Lower leg skin (tissue), 4 donors: ENCODE results near the gene SYS1. TPM values are rescaled to one million over a fixed set of nuclear protein-coding genes. Genes with fewer than 3 reads are reported as not detected.

ENCODE experiments used
- DNase-seq, 2 donors: peaks; one replicate each; pipeline ENCODE4 v3.0.0-alpha.2; 2019; ENCODE audit warnings: low spot score in 2 of 2
- H3K4me3 ChIP-seq: fragments of 200-600 bp; sonication (generic); 2 replicates; pipeline ENCODE4 v1.5.1; 2017; ENCODE audit warnings: mild to moderate bottlenecking, low read depth; ENCODE audit not compliant: poor library complexity, severe bottlenecking
- POLR2A ChIP-seq, 2 donors: fragments of 450-650 bp; IDR thresholded peaks; one replicate each; pipeline ENCODE4 v1.6.1; 2016 to 2017; ENCODE audit warnings: antibody characterized with exemption in 2 of 2, mild to moderate bottlenecking in 1 of 2, moderate library complexity in 1 of 2
- WGBS, 2 donors: methylation state at CpG; one replicate each; pipeline ENCODE4 v1.1.5; 2018; 5-methylcytosine and 5-hydroxymethylcytosine counted together
- intact Hi-C: fragments of 100-400 bp; cut with DNase I; formaldehyde crosslinking; loops from one replicate; pipeline ENCODE4 v1.15.0; 2023; ENCODE audit warnings: low total_unique reads
- total RNA-seq, 4 donors: library from RNA; depleted of rRNA; stranded (reverse); fragments of >200 nt; gene quantifications; one replicate each; pipeline ENCODE4 v1.1.0, GENCODE V29; 2016
- TF ChIP-seq, protein P1 (sequence below), 3 donors: fragments of 450-650 bp; IDR thresholded peaks; one replicate each; pipeline ENCODE4 v1.5.1; 2016; ENCODE audit warnings: antibody characterized with exemption in 3 of 3, mild to moderate bottlenecking in 3 of 3, moderate library complexity in 2 of 3

SYS1 gene
- total RNA-seq, 4 donors from 2014 or later, result 27.3 to 46.6 (median 36.0) TPM

DNA sequence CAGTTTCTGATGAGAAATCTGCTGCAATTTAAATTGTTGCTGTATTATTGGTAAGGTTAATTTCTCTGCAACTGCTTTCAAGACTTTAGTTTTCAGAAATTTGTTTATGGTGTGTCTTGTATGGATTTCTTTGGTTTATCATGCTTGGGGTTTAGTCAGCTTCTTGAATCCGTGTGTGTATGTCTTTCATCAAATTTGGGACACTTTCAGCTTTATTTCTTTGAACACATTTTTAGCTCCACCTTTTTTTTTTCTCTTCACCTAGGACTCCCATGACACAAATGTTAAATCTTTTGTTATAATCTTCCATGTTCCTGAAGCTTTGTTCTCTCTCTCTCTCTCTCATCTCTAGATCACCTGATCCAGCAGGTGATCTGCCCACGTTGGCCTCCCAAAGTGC lies 28.6 kb downstream of the SYS1 start:
- intact Hi-C loops, result no loop called here
- no peak for TF ChIP-seq POLR2A (IDR thresholded peaks at IDR 0.05)
- TF ChIP-seq, protein P1, sequence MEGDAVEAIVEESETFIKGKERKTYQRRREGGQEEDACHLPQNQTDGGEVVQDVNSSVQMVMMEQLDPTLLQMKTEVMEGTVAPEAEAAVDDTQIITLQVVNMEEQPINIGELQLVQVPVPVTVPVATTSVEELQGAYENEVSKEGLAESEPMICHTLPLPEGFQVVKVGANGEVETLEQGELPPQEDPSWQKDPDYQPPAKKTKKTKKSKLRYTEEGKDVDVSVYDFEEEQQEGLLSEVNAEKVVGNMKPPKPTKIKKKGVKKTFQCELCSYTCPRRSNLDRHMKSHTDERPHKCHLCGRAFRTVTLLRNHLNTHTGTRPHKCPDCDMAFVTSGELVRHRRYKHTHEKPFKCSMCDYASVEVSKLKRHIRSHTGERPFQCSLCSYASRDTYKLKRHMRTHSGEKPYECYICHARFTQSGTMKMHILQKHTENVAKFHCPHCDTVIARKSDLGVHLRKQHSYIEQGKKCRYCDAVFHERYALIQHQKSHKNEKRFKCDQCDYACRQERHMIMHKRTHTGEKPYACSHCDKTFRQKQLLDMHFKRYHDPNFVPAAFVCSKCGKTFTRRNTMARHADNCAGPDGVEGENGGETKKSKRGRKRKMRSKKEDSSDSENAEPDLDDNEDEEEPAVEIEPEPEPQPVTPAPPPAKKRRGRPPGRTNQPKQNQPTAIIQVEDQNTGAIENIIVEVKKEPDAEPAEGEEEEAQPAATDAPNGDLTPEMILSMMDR (IDR thresholded peaks at IDR 0.05), result no peak
- no peak for DNase-seq
- WGBS, 2 donors, result 66 to 76% methylated on average over 2 of the region's 2 CpGs
- H3K4me3 ChIP-seq, result no peak overlapping the region

DNA sequence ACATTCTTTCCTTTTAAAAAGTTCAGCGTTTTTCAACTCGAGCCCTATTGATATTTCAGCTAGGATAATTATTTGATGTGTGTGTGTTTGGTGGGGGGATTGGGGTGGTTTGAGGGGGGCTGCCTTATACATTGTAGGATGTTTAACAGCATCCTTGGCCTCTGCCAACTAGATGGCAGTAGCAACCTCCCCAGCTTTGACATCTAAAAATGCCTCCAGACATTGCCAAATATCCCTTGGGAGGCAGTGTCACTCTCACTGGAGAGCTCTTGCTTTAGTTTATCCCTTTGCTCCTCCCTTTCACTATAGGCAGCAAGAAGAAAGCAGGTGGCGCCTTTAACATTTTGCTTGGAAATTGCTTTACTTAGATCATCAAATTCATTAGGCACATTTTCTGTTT lies 29.8 kb downstream of the SYS1 start:
- TF ChIP-seq POLR2A (IDR thresholded peaks at IDR 0.05), result no peak
- TF ChIP-seq, protein P1 (IDR thresholded peaks at IDR 0.05), result no peak
- intact Hi-C loops, result no loop called here
- DNase-seq, result no peak
- H3K4me3 ChIP-seq, result no peak overlapping the region
- WGBS, 2 donors, result 80 to 88% methylated on average over 3 of the region's 3 CpGs

DNA sequence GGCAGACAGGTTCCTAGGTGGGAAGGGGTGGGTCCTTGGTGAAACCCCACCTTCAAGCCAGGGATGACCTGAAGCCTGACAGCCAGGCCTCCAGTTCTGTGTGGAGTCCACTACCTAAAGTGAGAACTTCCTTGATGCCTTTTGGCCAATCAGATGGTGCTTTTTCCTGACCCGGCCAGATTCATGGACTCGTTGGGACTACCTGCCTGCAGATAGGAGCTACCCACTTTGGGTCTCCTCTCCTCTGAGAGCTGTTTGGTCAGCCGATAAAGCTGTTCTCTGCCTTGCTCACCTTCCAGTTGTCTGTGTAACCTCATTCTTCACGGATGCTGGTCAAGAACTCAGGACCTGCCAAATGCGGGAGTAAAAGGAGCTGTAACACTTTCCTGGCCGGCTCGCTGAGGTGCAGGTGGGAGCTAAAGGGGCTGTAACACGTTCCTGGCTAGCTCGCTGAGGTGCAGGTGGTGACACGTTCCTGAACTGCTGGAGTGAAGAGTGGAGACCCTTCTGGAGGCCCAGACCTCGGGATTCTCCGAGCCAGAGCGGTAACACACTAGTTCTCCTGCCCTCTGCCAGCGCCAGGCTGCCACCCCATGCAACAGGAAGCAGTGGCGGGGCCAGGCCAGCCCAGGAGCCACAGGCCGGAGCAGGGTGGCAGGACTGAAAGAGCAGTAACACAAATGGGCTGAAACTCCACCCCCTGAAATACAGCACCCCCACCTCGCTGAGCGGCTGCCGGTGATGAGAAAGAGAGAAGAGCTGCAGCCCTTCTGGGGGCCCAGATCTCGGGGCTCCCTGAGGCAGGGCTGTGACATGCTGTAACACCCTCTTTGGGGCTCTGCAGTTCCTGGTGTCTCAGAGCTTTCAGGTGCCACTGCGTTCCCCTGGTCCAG lies 31.5 kb downstream of the SYS1 start:
- 80 to 86% methylated on average over 21 of the region's 21 CpGs for WGBS, 2 donors
- H3K4me3 ChIP-seq, result no peak overlapping the region
- DNase-seq, result no peak
- intact Hi-C loops, result no loop called here
- TF ChIP-seq POLR2A (IDR thresholded peaks at IDR 0.05), result no peak
- TF ChIP-seq, protein P1 (IDR thresholded peaks at IDR 0.05), result no peak

DNA sequence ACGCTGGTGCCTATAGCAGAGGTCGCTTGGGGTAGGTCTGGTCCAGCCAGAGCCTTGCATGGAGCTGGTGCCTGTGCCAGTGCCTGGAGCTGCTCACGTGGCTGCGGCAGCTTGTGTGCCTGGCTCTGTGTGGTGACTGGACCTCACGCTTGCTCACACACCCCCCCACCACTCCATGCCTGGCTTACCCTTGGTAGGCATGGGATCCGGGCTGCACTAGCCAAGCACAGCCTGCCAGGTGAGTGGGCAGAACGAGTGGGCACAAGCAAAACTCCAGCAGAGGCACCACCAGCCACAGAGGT lies 32.1 kb downstream of the SYS1 start:
- WGBS, 2 donors, result 90 to 96% methylated on average over 4 to 7 of the region's 7 CpGs
- no peak for TF ChIP-seq POLR2A (IDR thresholded peaks at IDR 0.05)
- TF ChIP-seq, protein P1 (IDR thresholded peaks at IDR 0.05), result no peak
- no peak for DNase-seq
- intact Hi-C loops, result no loop called here
- H3K4me3 ChIP-seq, result no peak overlapping the region

DNA sequence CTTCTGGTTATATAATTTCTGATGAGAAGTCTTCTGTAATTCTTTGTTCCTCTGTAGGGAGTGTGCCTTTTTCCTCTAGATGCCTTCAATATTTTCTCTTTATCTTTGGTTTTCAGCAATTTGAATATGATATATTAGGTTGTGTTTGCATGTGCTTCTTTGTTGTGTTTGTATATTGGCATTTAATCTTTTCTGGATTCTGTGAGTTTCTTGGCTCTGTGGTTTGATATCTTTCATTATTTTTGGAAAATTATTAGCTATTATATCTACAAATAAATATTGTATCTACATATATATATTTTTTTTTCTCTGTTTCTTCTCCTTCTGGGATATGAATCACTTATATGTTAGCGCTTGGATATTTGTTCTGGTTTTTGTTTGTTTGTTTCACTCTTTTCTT lies 36.1 kb downstream of the SYS1 start:
- H3K4me3 ChIP-seq, result no peak overlapping the region
- no peak for DNase-seq
- 94 to 100% methylated on average over 1 of the region's 1 CpG for WGBS, 2 donors
- intact Hi-C loops, result no loop called here
- no peak for TF ChIP-seq POLR2A (IDR thresholded peaks at IDR 0.05)
- TF ChIP-seq, protein P1 (IDR thresholded peaks at IDR 0.05), result no peak
